Choroid plexus epithelial cell (primary cell): Measurements from ENCODE around the gene DEFB110.

Experiments
- DNase-seq: peaks from one replicate; pipeline ENCODE4 v3.0.0-alpha.2; 2010; ENCODE audit warnings: low read depth
- H3K4me3 ChIP-seq: 2 replicates; pipeline ENCODE4 v1.5.1; 2011; ENCODE audit warnings: low read depth, mild to moderate bottlenecking, control low read depth, low read length, moderate library complexity
- CTCF ChIP-seq: conservative IDR thresholded peaks from 2 replicates; pipeline ENCODE4 v1.5.1; 2011; ENCODE audit warnings: low read depth, mild to moderate bottlenecking, control low read depth, inconsistent platforms, low read length, moderate library complexity

The DEFB110 gene

DNA sequence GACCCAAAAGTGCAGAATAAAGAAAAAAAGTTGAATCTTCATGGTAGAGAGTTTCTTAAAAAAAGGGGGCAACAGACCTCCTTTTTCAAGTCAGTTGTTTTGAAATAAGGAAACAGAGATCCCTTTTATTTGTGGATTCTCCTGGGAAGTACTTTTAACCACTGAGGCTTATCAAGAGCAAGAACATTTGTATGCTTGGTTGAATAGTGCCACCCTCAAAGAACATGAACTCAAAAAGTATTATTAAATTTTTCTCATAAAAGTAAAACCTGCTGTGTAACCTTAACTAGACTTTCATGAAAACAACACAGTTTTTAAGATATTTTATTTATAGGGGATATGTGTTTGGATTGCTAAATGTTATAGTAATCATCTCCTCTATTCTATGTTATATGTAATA, at the start of gene DEFB110:
Gene DEFB110 (minus strand): TSS at position 101 of the 400 bp plus-strand sequence. CDS start 59 bp downstream, at position 42.
- H3K4me3 ChIP-seq = no peak within 1 kb of the TSS
- no peak for DNase-seq
- TF ChIP-seq CTCF = no peak

- no peak overlapping the region for H3K4me3 ChIP-seq
- no peak for TF ChIP-seq CTCF
- no peak for DNase-seq
These were observed 48.3 kb upstream of the DEFB110 start for GRCh38 chr6:50070101-50070500.

DNA sequence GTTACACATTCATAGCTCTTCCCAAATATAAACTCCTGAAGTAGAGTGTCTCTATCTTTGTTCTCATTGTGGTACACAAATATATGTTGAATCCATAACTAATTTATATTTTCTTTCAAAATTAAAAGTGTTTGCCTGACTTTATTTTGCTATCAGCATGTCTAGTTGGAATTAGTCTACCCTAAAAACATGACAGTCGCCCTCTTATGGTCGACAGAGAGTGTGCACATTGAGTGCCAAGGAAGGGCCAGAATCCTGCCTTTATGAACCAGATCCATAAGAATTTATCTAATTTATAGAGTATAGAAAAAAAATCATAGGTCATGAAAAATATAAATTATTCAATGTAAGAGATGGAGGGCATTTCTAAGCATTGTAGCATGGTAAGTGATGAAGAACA, 40.3 kb upstream of the DEFB110 start:
- DNase-seq = no peak
- TF ChIP-seq CTCF = no peak
- H3K4me3 ChIP-seq = no peak overlapping the region

DNA sequence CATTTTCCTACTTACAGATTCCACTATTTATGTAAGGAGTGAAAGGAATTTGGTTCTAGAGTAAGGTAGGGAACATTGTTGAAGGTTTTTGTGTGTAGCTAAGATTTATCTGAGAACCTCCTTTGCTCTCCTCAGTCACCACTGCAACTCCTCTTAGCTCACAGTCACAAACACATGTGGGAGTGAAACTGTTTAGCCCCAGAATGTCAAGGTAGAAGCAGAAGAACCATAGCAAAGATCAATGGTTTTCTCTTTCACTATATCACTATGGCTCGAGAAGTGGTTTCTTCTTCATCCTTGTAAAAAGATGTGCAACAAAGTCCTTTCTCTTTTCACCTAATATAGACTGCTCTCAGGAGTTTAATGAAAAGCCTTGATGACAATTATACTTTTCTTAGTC, 34.4 kb upstream of the DEFB110 start:
- no peak for DNase-seq
- no peak overlapping the region for H3K4me3 ChIP-seq
- no peak for TF ChIP-seq CTCF

DNA sequence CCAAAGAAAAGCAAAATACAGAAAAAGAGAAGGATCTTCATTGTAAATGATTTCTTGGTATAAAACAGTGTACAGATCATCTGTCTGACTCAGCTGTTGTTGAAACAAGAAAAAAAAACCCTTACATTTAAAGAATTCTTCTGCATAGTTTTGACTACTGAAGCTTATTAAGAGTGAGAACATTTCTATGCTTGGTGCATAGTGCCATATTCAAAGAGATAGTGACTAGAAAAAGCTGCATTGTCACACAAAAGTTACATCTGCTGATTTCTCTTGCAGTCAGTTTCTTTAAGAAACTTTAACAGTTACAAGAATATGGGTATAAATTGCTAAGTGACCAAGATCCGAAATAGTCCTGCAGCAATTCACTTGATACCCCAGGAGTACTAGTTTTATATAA, 28.0 kb upstream of the DEFB110 start, which contains the start of gene DEFB112:
Gene DEFB112 (minus strand): TSS at position 101 of the 400 bp plus-strand sequence. CDS start 60 bp downstream, at position 41.
- no peak within 1 kb of the TSS for H3K4me3 ChIP-seq
- no peak for TF ChIP-seq CTCF
- DNase-seq = no peak

- DNase-seq = no peak
- no peak for TF ChIP-seq CTCF
- H3K4me3 ChIP-seq = no peak overlapping the region
These were observed 25.2 kb upstream of the DEFB110 start for GRCh38 chr6:50047026-50047425.

DNA sequence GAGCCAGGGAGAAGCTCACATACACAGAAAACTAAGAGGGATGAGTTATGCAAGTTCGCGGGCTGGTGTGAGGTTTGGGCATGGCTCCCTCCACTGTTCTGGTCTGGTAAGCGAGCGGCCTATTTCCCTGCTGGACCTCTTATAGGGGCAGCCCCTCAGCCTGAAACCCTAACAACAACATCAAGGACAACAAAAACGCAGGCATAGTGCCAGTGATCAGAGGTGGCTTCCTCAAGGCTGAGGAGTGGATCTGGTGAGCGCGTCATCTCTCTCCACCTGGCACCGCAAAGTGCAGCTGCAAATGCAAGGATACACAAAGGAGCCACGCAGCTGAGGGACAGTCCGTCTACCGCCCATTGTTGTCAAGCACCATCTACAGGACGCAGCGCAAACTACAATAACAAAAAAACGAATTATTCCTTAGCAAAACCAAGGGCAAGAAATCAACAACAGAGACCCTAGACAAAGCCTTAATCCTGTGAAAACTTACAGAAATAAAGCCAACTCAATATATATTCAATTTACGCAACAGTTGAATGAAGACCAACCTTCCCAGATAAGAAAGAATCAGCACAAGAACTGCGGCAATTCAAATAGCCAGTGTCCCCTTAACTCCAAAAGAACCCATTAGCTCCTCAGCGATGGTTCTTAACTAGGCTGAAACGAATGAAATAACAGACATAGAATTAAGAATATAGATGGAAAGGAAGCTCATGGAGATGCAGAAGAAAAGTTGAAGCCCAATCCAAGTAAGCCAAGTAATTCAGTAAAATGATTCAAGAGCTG, 9.2 kb upstream of the DEFB110 start:
- no peak overlapping the region for H3K4me3 ChIP-seq
- TF ChIP-seq CTCF = no peak
- DNase-seq = no peak
